ENCODE results near the gene HEG1. TPM values are rescaled to one million over a fixed set of nuclear protein-coding genes. Genes with fewer than 3 reads are reported as not detected.

The HEG1 gene
- total RNA-seq, 1 donor from 2014 or later, result 40.8 TPM

DNA sequence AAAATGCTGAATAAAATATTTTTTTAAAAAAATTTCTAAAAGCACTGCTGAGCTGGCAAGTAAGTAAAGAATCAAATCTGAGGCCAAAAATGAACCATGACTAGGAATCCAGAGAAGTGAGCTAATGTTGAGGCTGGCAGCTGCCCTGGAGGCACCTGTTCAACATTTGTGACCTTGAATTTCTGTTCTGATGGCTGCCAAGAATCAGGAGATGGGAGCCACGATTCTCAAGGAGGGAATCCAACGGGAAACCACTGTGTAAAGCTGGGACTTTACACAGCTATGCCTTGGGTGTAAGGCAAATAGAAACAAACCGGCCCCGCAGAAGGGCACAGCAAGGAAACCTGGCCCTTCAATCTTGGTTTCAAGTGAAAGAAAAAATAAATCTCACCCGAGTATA, 22.7 kb downstream of the HEG1 start:
- H3K4me1 Mint-ChIP-seq, result peaks cover 29% of the 10 kb centered on the region
- H3K27me3 Mint-ChIP-seq, result no peaks in the 10 kb centered on the region
- no peak overlapping the region for H3K27ac Mint-ChIP-seq
- H3K4me3 Mint-ChIP-seq, result no peak overlapping the region
- intact Hi-C loops (cut with micrococcal nuclease), result no loop called here
- peaks cover 11% of the 10 kb centered on the region for H3K9me3 Mint-ChIP-seq
- H3K36me3 Mint-ChIP-seq (ENCODE audit: low read depth), result peaks cover 48% of the 10 kb centered on the region
- DNase-seq, result no peak

- Mint-ChIP-seq H3K27me3 (no peaks in the 10 kb centered on the region), H3K4me3 (no peak overlapping the region), H3K9me3 (peaks cover 8% of the 10 kb centered on the region), H3K4me1 (peaks cover 31% of the 10 kb centered on the region), H3K27ac (no peak overlapping the region), H3K36me3 (ENCODE audit: low read depth) (peaks cover 50% of the 10 kb centered on the region)
- no peak for DNase-seq
- intact Hi-C loops (cut with micrococcal nuclease), result no loop called here
These were observed 23.1 kb downstream of the HEG1 start for GRCh38 chr3:125032683-125033082.

GRCh38 chr3:125032100-125032643, 23.6 kb downstream of the HEG1 start:
- DNase-seq, result no peak
- Mint-ChIP-seq H3K27me3 (no peaks in the 10 kb centered on the region), H3K4me1 (peaks cover 34% of the 10 kb centered on the region), H3K9me3 (peaks cover 5% of the 10 kb centered on the region), H3K36me3 (ENCODE audit: low read depth) (peaks cover 53% of the 10 kb centered on the region), H3K4me3 (no peak overlapping the region), H3K27ac (no peak overlapping the region)
- intact Hi-C loops (cut with micrococcal nuclease), result no loop called here

GRCh38 chr3:125031544-125031943, 24.3 kb downstream of the HEG1 start:
- H3K4me1 Mint-ChIP-seq, result peaks cover 34% of the 10 kb centered on the region
- H3K4me3 Mint-ChIP-seq, result no peak overlapping the region
- no peak for DNase-seq
- H3K36me3 Mint-ChIP-seq (ENCODE audit: low read depth), result peaks cover 57% of the 10 kb centered on the region
- H3K9me3 Mint-ChIP-seq, result peaks cover 5% of the 10 kb centered on the region
- H3K27ac Mint-ChIP-seq, result no peak overlapping the region
- no peaks in the 10 kb centered on the region for H3K27me3 Mint-ChIP-seq
- intact Hi-C loops (cut with micrococcal nuclease), result no loop called here

- Mint-ChIP-seq H3K4me1 (peaks cover 48% of the 10 kb centered on the region), H3K27me3 (no peaks in the 10 kb centered on the region)
- intact Hi-C loops (cut with micrococcal nuclease), result no loop called here
These were observed 27.1 kb downstream of the HEG1 start for GRCh38 chr3:125028657-125029056.

DNA sequence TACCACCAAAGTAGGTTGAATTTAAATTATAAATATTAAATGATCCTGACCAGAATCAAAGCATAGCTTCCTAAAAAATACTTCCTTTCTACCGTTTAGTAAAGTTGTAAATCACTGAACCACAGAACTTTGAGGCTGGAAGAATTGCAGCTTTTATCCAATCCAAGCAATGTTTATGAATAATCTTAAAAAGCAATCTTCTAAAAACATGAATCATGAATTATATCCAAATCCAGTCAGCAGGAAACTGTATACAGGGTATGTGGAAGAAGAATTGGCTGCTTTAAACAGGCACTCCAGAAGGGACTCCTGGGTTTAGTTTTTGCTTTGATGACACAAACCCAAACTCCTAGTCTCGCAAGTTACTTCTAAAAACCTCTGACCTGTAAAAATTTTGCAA, 30.2 kb downstream of the HEG1 start:
- Mint-ChIP-seq H3K27me3 (no peaks in the 10 kb centered on the region), H3K9me3 (no peaks in the 10 kb centered on the region), H3K4me1 (peaks cover 53% of the 10 kb centered on the region), H3K36me3 (ENCODE audit: low read depth) (peaks cover 59% of the 10 kb centered on the region), H3K4me3 (no peak overlapping the region), H3K27ac (no peak overlapping the region)
- intact Hi-C loops (cut with micrococcal nuclease), result no loop called here
- no peak for DNase-seq

More at GRCh38 chr3:125028657-125029056, 27.1 kb downstream of the HEG1 start:
- Mint-ChIP-seq H3K4me3 (no peak overlapping the region), H3K9me3 (no peaks in the 10 kb centered on the region), H3K36me3 (ENCODE audit: low read depth) (peaks cover 68% of the 10 kb centered on the region), H3K27ac (no peak overlapping the region)
- DNase-seq, result no peak

- Mint-ChIP-seq H3K4me1 (peaks cover 53% of the 10 kb centered on the region), H3K36me3 (ENCODE audit: low read depth) (peaks cover 60% of the 10 kb centered on the region), H3K27me3 (no peaks in the 10 kb centered on the region), H3K9me3 (no peaks in the 10 kb centered on the region), H3K4me3 (peak overlapping the region; percentile 30), H3K27ac (no peak overlapping the region)
- intact Hi-C loops (cut with micrococcal nuclease), result no loop called here
- no peak for DNase-seq
These were observed 31.0 kb downstream of the HEG1 start for GRCh38 chr3:125024817-125025216.

GRCh38 chr3:125023833-125024555, 31.8 kb downstream of the HEG1 start:
- peak; percentile 65 for DNase-seq

GRCh38 chr3:125022206-125022605, 33.6 kb downstream of the HEG1 start:
- Mint-ChIP-seq H3K27me3 (no peaks in the 10 kb centered on the region), H3K9me3 (no peaks in the 10 kb centered on the region), H3K4me1 (peaks cover 59% of the 10 kb centered on the region), H3K27ac (no peak overlapping the region), H3K36me3 (ENCODE audit: low read depth) (peaks cover 58% of the 10 kb centered on the region), H3K4me3 (peak overlapping the region; percentile 7)
- DNase-seq, result no peak
- intact Hi-C loops (cut with micrococcal nuclease), result no loop called here

More at GRCh38 chr3:125023833-125024555, 31.8 kb downstream of the HEG1 start:
- Mint-ChIP-seq H3K9me3 (no peaks in the 10 kb centered on the region), H3K36me3 (ENCODE audit: low read depth) (peaks cover 63% of the 10 kb centered on the region), H3K4me1 (peaks cover 60% of the 10 kb centered on the region), H3K27me3 (no peaks in the 10 kb centered on the region), H3K4me3 (peak overlapping the region; percentile 30), H3K27ac (no peak overlapping the region)
- intact Hi-C loops (cut with micrococcal nuclease), result no loop called here

DNA sequence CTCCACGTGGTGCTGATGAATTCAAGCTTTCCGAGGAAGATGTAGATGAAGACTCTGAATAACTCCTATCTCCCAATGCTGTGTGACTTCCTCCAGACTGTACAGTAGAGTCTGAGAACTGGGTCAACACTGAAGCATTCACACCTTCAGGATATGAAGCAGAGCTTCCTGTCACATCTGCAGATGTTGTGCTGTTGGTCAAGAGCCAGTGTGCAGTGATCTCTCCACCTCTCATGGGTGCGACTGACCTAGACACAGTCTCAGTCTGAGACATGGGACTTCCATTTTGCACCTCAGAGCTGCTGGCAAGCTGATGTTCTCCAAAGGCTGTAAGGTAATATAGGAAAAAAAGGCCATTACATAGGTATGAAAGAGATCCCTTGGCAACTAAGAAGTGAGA, 36.5 kb downstream of the HEG1 start:
- Mint-ChIP-seq H3K4me3 (no peak overlapping the region), H3K9me3 (no peaks in the 10 kb centered on the region), H3K36me3 (ENCODE audit: low read depth) (peaks cover 51% of the 10 kb centered on the region), H3K27me3 (no peaks in the 10 kb centered on the region), H3K27ac (peak overlapping the region; percentile 25), H3K4me1 (peaks cover 42% of the 10 kb centered on the region)
- intact Hi-C loops (cut with micrococcal nuclease), result no loop called here
- no peak for DNase-seq

GRCh38 chr3:125017406-125017805, 38.4 kb downstream of the HEG1 start:
- Mint-ChIP-seq H3K9me3 (no peaks in the 10 kb centered on the region), H3K4me3 (no peak overlapping the region), H3K36me3 (ENCODE audit: low read depth) (peaks cover 64% of the 10 kb centered on the region), H3K4me1 (peaks cover 28% of the 10 kb centered on the region), H3K27me3 (no peaks in the 10 kb centered on the region), H3K27ac (no peak overlapping the region)
- intact Hi-C loops (cut with micrococcal nuclease), result no loop called here
- DNase-seq, result no peak

- no peak overlapping the region for H3K4me3 Mint-ChIP-seq
- no peaks in the 10 kb centered on the region for H3K27me3 Mint-ChIP-seq
- peaks cover 31% of the 10 kb centered on the region for H3K4me1 Mint-ChIP-seq
- no peak overlapping the region for H3K27ac Mint-ChIP-seq
- no peak for DNase-seq
- intact Hi-C loops (cut with micrococcal nuclease), result no loop called here
- peaks cover 78% of the 10 kb centered on the region for H3K36me3 Mint-ChIP-seq (ENCODE audit: low read depth)
- H3K9me3 Mint-ChIP-seq, result no peaks in the 10 kb centered on the region
These were observed 41.1 kb downstream of the HEG1 start for GRCh38 chr3:125014570-125015179.

DNA sequence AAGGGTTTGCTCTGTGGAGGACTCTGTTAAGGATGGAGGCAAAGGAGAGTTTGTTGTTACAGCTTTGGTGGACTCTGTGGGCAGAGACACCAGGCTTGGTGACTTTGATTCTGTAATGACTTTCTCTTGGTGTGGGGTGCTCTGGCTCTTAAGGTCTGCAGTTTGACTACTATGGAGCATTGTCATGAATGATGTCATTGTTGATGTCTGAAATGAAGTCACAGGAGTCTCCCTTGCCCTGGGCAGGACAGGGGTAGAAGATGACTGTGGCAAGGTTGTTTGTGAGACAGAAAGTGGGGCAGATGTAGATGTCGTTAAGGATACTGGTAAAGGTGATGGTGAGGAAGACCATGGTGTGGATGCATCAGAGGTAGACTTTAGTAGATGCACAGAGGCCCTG, 42.7 kb downstream of the HEG1 start:
- Mint-ChIP-seq H3K4me1 (peaks cover 17% of the 10 kb centered on the region), H3K4me3 (no peak overlapping the region), H3K27ac (no peak overlapping the region), H3K27me3 (no peaks in the 10 kb centered on the region), H3K9me3 (no peaks in the 10 kb centered on the region), H3K36me3 (ENCODE audit: low read depth) (peaks cover 74% of the 10 kb centered on the region)
- intact Hi-C loops (cut with micrococcal nuclease), result no loop called here
- no peak for DNase-seq

DNA sequence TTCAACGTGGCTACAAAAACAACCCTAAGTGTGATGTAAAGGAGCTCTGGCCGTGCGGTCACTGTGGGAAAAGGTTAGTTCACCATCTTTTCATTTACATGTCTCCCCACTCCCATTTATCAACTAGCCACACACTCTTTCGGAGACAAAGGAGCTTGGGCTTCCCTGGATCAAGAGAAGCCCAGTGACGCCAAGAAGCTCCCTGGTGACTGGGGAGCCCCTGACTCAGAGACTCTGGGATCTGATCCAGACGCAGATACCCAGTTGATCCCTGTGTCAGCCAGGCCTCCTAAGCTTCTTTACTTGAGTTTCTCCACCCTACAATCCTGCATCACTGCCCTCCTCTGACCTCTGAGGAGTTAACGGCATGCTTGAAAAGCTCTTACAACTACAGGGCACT, 43.9 kb downstream of the HEG1 start:
- H3K27ac Mint-ChIP-seq, result no peak overlapping the region
- no peaks in the 10 kb centered on the region for H3K27me3 Mint-ChIP-seq
- H3K36me3 Mint-ChIP-seq (ENCODE audit: low read depth), result peaks cover 77% of the 10 kb centered on the region
- H3K9me3 Mint-ChIP-seq, result no peaks in the 10 kb centered on the region
- no peak overlapping the region for H3K4me3 Mint-ChIP-seq
- intact Hi-C loops (cut with micrococcal nuclease), result no loop called here
- peaks cover 13% of the 10 kb centered on the region for H3K4me1 Mint-ChIP-seq
- DNase-seq, result no peak
